Skeletal muscle cell (primary cell): Measurements from ENCODE around the gene ANKAR.
"Not testable (repeated sequence)": the region's sequence is repeated elsewhere in the genome, so short reads cannot be mapped to it uniquely, and the experiment has no call there.

Source experiments
- DNase-seq: peaks from one replicate; pipeline ENCODE4 v3.0.0-alpha.2; 2010; ENCODE audit warnings: low read depth
- H3K4me3 ChIP-seq: 2 replicates; pipeline ENCODE4 v1.5.1; 2011; ENCODE audit warnings: low read depth, mild to moderate bottlenecking, control low read depth, low read length, moderate library complexity

ANKAR gene

GRCh38 chr2:189698020-189698887 lies 23.8 kb downstream of the ANKAR start:
- no peak for DNase-seq
- no peak overlapping the region for H3K4me3 ChIP-seq

DNA sequence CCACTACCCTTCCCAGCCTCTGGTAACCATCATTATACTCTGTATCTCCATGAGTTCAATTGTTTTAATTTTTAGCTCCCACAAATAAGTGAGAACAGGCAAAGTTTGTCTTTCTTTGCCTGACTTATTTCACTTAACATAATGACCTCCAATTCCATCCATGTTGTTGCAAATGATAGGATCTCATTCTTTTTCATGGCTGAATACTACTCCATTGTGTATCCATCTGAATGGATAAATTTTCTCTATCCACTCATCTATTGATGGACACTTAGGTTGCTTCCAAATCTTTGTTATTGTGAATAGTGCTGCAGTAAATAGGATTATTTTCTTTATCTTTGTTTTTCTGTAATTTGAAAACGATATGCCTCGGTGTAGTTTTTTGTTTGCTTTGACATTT lies 26.2 kb downstream of the ANKAR start:
- DNase-seq: no peak

GRCh38 chr2:189702071-189702470 lies 27.6 kb downstream of the ANKAR start:
- no peak for DNase-seq
- H3K4me3 ChIP-seq: no peak overlapping the region

More for the DNA sequence above, 26.2 kb downstream of the ANKAR start:
- no peak overlapping the region for H3K4me3 ChIP-seq

DNA sequence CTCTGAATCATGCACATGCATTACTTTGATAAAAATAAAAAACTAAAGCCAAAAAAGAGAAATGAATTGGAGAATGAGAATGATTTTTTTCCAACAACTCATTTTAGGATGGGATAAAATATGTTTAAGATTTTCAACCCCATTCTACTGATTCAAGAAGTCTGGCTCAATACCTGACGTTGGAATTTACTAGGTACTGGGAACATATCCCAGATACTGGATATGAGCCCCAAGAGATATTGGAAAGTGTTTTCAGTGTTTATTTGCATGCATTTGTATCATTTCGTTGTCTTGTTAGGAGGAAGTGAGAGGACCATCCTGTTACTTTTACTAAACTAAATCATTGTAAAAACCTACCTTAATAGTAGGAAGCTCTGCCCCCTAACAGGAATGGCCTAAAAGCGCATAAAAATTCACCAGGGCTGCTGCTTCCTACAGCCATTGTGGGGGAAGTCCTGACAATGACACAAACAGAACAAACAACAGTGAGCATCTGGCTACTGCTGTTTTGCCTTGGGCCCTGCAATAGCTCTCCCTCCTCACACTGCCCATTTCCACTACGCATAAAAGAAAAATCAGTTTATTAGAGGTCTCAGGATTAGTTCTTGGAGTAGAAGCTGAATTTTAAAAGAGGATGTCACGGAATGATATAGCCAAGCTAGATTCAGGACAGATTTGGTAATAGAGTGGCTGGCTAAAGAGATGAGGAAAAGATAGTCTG lies 35.2 kb downstream of the ANKAR start:
- no peak overlapping the region for H3K4me3 ChIP-seq
- no peak for DNase-seq

DNA sequence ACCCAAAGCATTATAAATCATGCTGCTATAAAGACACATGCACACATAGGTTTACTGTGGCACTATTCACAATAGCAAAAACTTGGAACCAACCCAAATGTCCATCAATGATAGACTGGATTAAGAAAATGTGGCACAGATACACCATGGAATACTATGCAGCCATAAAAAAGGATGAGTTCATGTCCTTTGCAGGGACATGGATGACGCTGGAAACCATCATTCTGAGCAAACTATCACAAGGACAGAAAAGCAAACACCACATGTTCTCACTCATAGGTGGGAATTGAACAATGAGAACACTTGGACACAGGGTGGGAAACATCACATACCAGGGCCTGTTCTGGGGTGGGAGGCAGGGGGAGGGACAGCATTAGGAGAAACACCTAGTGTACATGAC lies 43.1 kb downstream of the ANKAR start:
- not testable (repeated sequence) for DNase-seq, H3K4me3 ChIP-seq

DNA sequence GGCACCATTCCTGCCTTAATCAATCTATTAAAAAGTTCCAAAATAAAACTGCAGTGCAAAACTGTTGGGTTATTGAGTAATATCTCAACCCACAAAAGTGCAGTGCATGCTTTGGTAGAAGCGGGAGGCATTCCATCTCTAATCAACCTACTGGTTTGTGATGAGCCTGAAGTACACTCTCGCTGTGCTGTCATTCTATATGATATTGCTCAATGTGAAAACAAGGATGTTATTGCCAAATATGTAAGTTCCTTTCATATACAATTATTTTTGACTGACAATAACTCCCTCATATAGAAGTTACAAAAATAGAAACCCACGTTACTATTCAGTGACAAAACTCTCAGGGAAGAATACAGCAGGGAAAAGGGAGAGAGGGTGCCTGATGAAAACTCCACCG lies 45.1 kb downstream of the ANKAR start:
- DNase-seq: no peak

DNA sequence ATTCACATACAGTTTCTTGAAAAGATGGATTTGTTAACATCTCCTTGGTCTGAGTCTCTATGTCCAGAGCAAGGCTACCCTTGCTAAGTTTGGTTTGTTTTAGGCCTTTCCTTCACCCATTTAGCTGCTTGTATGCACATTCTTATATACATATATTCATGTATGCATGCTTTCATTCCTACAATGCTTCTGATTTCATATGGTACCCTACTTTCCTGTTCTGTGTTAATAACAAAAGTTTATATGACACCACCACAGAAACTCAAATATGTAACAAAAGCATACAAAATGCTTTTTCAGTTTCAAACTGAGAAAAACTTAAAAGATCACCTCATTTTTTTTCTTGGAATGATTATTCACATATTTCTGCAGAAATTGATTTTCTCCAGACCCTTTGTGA lies 48.7 kb downstream of the ANKAR start:
- no peak for DNase-seq
- H3K4me3 ChIP-seq: no peak overlapping the region

More for the DNA sequence above, 45.1 kb downstream of the ANKAR start:
- H3K4me3 ChIP-seq: no peak overlapping the region
